Naive thymus-derived CD8-positive, alpha-beta T cell (primary cell): Measurements from ENCODE around the gene SLC5A12. TPM values are rescaled to one million over a fixed set of nuclear protein-coding genes. Genes with fewer than 3 reads are reported as not detected.

Experiments
- ATAC-seq, 2 donors: fragments of 150-1000 bp; cut with Tn5 transposase in 1 of 2; sonication (Bioruptor Pico), chemical (Tn5 transposase) in 1 of 2; 1 replicate in 1 of 2; 2 replicates in 1 of 2; pipeline ENCODE4 v1.10.0; 2021; ENCODE audit warnings: mild to moderate bottlenecking in 2 of 2, moderate library complexity in 2 of 2
- POLR2A ChIA-PET: fragments of 350-600 bp; sonication (Branson Sonifier 250); formaldehyde crosslinking; loops from one replicate; lab custom pipeline; 2021; ENCODE audit warnings: antibody characterized with exemption; lab: Charles Lee
- DNase-seq, 10 donors: peaks; one replicate each; pipeline versions ENCODE4 v3.0.0 to v3.0.0-alpha.2; 2020 to 2022
- H3K27ac Mint-ChIP-seq, 10 donors: one replicate each; pipeline ENCODE4 v1.8.0; 2020 to 2022; ENCODE audit warnings: mild to moderate bottlenecking in 10 of 10, mixed read lengths in 10 of 10, moderate library complexity in 4 of 10, inconsistent platforms in 1 of 10
- H3K27me3 Mint-ChIP-seq, 5 donors: one replicate each; pipeline ENCODE4 v1.8.0; 2021 to 2022; ENCODE audit warnings: mixed read lengths in 5 of 5
- H3K36me3 Mint-ChIP-seq, 3 donors: one replicate each; pipeline ENCODE4 v1.8.0; 2020 to 2022; ENCODE audit warnings: mixed read lengths in 3 of 3, mild to moderate bottlenecking in 2 of 3, inconsistent platforms in 1 of 3
- H3K4me1 Mint-ChIP-seq, 4 donors: one replicate each; pipeline ENCODE4 v1.8.0; 2021 to 2022; ENCODE audit warnings: mixed read lengths in 4 of 4
- H3K4me3 Mint-ChIP-seq, 10 donors: one replicate each; pipeline ENCODE4 v1.8.0; 2020 to 2022; ENCODE audit warnings: mild to moderate bottlenecking in 10 of 10, mixed read lengths in 10 of 10, moderate library complexity in 6 of 10, inconsistent platforms in 1 of 10
- H3K9me3 Mint-ChIP-seq, 9 donors: one replicate each; pipeline ENCODE4 v1.8.0; 2020 to 2022; ENCODE audit warnings: mixed read lengths in 9 of 9, mild to moderate bottlenecking in 3 of 9, inconsistent platforms in 1 of 9, moderate library complexity in 1 of 9
- polyA plus RNA-seq, 3 donors: library from polyadenylated mRNA; unstranded; fragments of 300-500 nt; fragmentation: Illumina TruSeq; gene quantifications; one replicate each; pipeline ENCODE4 v1.2.3, GENCODE V29; 2021
- total RNA-seq, 8 experiments: library from RNA in 2 of 8; stranded (reverse) in 2 of 8; gene quantifications; one replicate each; pipeline ENCODE4 v1.2.3 and lab custom pipeline; 2021 to 2026

The SLC5A12 gene, protein sequence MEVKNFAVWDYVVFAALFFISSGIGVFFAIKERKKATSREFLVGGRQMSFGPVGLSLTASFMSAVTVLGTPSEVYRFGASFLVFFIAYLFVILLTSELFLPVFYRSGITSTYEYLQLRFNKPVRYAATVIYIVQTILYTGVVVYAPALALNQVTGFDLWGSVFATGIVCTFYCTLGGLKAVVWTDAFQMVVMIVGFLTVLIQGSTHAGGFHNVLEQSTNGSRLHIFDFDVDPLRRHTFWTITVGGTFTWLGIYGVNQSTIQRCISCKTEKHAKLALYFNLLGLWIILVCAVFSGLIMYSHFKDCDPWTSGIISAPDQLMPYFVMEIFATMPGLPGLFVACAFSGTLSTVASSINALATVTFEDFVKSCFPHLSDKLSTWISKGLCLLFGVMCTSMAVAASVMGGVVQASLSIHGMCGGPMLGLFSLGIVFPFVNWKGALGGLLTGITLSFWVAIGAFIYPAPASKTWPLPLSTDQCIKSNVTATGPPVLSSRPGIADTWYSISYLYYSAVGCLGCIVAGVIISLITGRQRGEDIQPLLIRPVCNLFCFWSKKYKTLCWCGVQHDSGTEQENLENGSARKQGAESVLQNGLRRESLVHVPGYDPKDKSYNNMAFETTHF
- total RNA-seq (not detected), polyA plus RNA-seq (not detected), total RNA-seq (lab: John Stamatoyannopoulos, UW) (0 reads per million in 6 experiments)

GRCh38 chr11:26721948-26722475 lies at the start of gene SLC5A12:
TSS of gene SLC5A12 (minus strand) at chr11:26722060. CDS start at chr11:26721714, 346 bp downstream.
- Mint-ChIP-seq H3K4me1 (no peaks in the 10 kb centered on the region), H3K27me3 (no peaks in the 10 kb centered on the region), H3K9me3 (peaks cover 0 to 29% (median 5%) of the 10 kb centered on the region in 9 donors), H3K36me3 (no peaks in the 10 kb centered on the region), H3K27ac (peak within 1 kb of the TSS in 1 of 10 donors; percentile 51), H3K4me3 (no peak within 1 kb of the TSS)
- DNase-seq (no peak), ATAC-seq (no peak)
- POLR2A ChIA-PET = no interaction called here

GRCh38 chr11:26769027-26769426 lies 47.2 kb upstream of the SLC5A12 start:
- Mint-ChIP-seq H3K36me3 (no peaks in the 10 kb centered on the region), H3K27me3 (no peaks in the 10 kb centered on the region), H3K4me1 (no peaks in the 10 kb centered on the region), H3K4me3 (no peak overlapping the region), H3K9me3 (peaks cover 0 to 3% (median 0%) of the 10 kb centered on the region in 9 donors), H3K27ac (no peak overlapping the region)
- ATAC-seq (no peak), DNase-seq (no peak)
- POLR2A ChIA-PET = no interaction called here

DNA sequence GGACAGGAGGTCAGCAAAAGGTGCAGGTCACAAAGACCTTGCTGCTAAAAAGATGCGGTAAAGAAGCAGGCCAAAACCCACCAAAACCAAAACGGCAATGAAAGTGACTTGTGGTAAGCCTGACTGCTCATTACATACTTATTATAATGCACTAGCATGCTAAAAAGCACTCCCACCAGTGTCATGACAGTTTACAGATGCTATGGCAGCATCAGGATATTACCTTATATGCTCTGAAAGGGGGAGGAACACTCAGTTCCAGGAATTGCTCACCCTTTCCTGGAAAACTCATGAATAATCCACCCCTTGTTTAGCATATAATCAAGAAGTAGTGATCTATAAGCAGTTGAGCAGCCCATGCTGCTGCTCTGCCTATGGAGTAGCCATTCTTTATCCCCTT lies 45.2 kb upstream of the SLC5A12 start:
- POLR2A ChIA-PET = no interaction called here
- Mint-ChIP-seq H3K27me3 (no peaks in the 10 kb centered on the region), H3K4me3 (no peak overlapping the region), H3K4me1 (no peaks in the 10 kb centered on the region), H3K9me3 (peaks cover 0 to 3% (median 0%) of the 10 kb centered on the region in 9 donors), H3K27ac (no peak overlapping the region), H3K36me3 (no peaks in the 10 kb centered on the region)
- no peak for ATAC-seq
- DNase-seq = no peak

- Mint-ChIP-seq H3K4me3 (no peak overlapping the region), H3K9me3 (peaks cover 0 to 3% (median 0%) of the 10 kb centered on the region in 9 donors), H3K27ac (no peak overlapping the region), H3K27me3 (no peaks in the 10 kb centered on the region), H3K36me3 (no peaks in the 10 kb centered on the region), H3K4me1 (no peaks in the 10 kb centered on the region)
- DNase-seq (no peak), ATAC-seq (no peak)
- POLR2A ChIA-PET = no interaction called here
Measured at GRCh38 chr11:26765323-26765722, 43.5 kb upstream of the SLC5A12 start.

- no peaks in the 10 kb centered on the region for H3K4me1 Mint-ChIP-seq
- no peak overlapping the region for H3K27ac Mint-ChIP-seq
- ATAC-seq (no peak), DNase-seq (no peak)
- no peaks in the 10 kb centered on the region for H3K27me3 Mint-ChIP-seq
- H3K36me3 Mint-ChIP-seq = no peaks in the 10 kb centered on the region
- POLR2A ChIA-PET = no interaction called here
- H3K9me3 Mint-ChIP-seq = peaks cover 0 to 3% (median 0%) of the 10 kb centered on the region in 9 donors
- H3K4me3 Mint-ChIP-seq = no peak overlapping the region
Measured at GRCh38 chr11:26764825-26765224, 43.0 kb upstream of the SLC5A12 start.

DNA sequence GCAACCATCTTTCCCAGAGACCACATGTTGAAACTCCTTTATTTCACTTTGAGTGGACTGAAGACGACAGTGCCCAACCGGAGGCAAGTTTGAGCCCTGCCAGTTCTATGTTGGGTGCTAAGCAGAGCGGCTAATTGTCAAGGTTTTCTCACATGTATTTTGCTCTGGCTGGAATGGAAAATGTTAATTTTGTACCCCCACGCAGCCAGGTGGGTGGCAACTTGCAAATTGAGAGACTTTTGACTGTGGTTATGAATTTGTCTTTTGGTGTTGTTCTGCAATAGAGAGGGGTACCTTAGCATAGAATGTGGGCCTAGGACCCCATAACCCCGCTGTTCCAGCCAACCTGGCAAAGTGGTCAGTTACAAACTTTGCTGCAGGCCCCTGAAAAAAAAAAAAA lies 42.5 kb upstream of the SLC5A12 start:
- H3K9me3 Mint-ChIP-seq = peaks cover 0 to 3% (median 0%) of the 10 kb centered on the region in 9 donors
- DNase-seq = no peak
- no peaks in the 10 kb centered on the region for H3K27me3 Mint-ChIP-seq
- no peak overlapping the region for H3K4me3 Mint-ChIP-seq
- ATAC-seq = no peak
- POLR2A ChIA-PET = no interaction called here
- H3K4me1 Mint-ChIP-seq = no peaks in the 10 kb centered on the region
- H3K27ac Mint-ChIP-seq = no peak overlapping the region
- no peaks in the 10 kb centered on the region for H3K36me3 Mint-ChIP-seq

DNA sequence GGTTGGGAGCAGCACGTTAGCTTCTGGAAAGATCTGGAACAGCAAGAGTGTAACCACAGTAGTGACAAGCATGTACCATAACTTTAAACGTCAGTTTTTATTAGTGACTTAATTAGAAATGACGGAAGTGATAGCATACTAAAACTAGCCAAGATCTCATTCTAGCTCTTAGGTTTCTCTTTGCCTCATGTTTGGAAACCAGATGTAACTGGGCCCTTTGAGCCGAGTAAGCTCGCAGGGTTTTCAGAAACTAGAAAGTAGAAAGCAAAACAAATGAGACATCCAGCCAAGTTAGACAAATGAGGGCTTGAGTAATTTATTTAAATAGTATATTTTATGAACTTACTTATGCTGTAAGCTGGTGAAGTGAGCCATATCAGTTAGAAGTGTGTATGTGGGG lies 40.2 kb upstream of the SLC5A12 start:
- H3K4me1 Mint-ChIP-seq = no peaks in the 10 kb centered on the region
- H3K4me3 Mint-ChIP-seq = no peak overlapping the region
- DNase-seq (no peak), ATAC-seq (no peak)
- peaks cover 0 to 4% (median 0%) of the 10 kb centered on the region in 9 donors for H3K9me3 Mint-ChIP-seq
- POLR2A ChIA-PET = no interaction called here
- no peaks in the 10 kb centered on the region for H3K36me3 Mint-ChIP-seq
- no peaks in the 10 kb centered on the region for H3K27me3 Mint-ChIP-seq
- no peak overlapping the region for H3K27ac Mint-ChIP-seq

DNA sequence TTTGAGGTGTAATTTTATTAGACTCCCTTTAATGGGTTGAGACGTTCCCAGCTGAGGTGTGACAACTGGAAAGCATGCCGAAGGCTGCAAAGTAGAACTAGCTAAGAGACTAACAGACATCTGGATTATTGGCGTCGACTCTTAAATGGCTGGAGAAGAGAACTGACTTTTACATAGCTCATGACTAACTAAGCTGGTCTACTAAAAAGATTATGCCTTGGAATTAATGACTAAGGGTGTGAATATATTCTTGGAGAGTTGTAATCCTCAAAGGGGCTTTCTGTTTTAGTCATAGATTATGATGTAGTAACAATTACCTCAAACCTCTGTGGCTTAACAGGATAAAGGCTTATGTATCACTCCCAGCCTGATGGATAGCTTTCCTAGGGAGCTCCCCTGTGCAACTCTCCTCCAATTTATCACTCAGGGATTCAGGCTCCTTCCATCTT lies 39.5 kb upstream of the SLC5A12 start:
- H3K9me3 Mint-ChIP-seq = peaks cover 0 to 9% (median 0%) of the 10 kb centered on the region in 9 donors
- H3K27ac Mint-ChIP-seq = no peak overlapping the region
- POLR2A ChIA-PET = no interaction called here
- no peaks in the 10 kb centered on the region for H3K36me3 Mint-ChIP-seq
- H3K27me3 Mint-ChIP-seq = no peaks in the 10 kb centered on the region
- no peaks in the 10 kb centered on the region for H3K4me1 Mint-ChIP-seq
- no peak overlapping the region for H3K4me3 Mint-ChIP-seq
- DNase-seq = no peak
- ATAC-seq = no peak

DNA sequence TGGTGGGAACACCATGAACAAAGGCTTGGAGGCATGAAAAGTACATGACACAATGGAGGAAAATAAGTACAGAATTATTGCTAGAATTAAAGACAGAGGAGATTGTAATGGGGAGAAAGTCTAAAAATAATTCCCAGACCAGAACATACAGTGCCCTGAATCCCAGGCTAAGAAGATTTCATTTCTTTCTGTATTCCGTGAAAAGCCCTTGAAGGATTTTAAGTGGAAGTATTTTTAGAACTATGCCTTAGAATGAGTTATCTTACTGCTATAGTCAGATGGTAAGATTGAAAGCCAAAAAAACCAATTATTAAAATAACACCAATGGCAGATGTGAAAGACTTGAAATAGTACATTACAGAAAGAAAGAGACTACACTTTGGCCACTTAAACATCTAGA lies 36.1 kb upstream of the SLC5A12 start:
- peaks cover 0 to 2% (median 0%) of the 10 kb centered on the region in 5 donors for H3K27me3 Mint-ChIP-seq
- no peaks in the 10 kb centered on the region for H3K4me1 Mint-ChIP-seq
- POLR2A ChIA-PET = no interaction called here
- ATAC-seq = no peak
- H3K4me3 Mint-ChIP-seq = no peak overlapping the region
- DNase-seq = no peak
- no peak overlapping the region for H3K27ac Mint-ChIP-seq
- peaks cover 0 to 6% (median 0%) of the 10 kb centered on the region in 9 donors for H3K9me3 Mint-ChIP-seq
- no peaks in the 10 kb centered on the region for H3K36me3 Mint-ChIP-seq

DNA sequence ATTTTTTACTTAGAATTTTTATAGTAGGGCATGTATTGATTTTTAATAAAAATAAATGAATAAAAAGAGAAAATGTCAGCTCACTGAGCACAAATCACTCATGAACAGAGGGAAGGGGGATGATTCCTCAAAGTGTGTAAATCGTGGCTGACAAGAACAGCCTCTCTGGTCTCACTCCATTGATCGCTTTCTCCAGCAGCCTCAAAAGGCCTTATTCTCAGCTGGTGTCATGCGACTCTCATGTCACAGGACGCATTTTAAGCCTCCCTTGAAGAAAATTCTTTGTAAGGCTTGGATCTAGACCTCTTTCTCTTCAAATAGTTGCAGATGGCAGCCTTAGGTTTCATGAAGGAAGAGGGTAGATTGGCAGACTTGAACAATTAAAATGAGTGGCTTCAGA lies 33.9 kb upstream of the SLC5A12 start:
- no peak for DNase-seq
- Mint-ChIP-seq H3K27me3 (peaks cover 0 to 11% (median 0%) of the 10 kb centered on the region in 5 donors), H3K27ac (no peak overlapping the region), H3K4me3 (no peak overlapping the region), H3K9me3 (peaks cover 0 to 6% (median 0%) of the 10 kb centered on the region in 9 donors), H3K4me1 (no peaks in the 10 kb centered on the region), H3K36me3 (no peaks in the 10 kb centered on the region)
- POLR2A ChIA-PET = no interaction called here
- no peak for ATAC-seq

DNA sequence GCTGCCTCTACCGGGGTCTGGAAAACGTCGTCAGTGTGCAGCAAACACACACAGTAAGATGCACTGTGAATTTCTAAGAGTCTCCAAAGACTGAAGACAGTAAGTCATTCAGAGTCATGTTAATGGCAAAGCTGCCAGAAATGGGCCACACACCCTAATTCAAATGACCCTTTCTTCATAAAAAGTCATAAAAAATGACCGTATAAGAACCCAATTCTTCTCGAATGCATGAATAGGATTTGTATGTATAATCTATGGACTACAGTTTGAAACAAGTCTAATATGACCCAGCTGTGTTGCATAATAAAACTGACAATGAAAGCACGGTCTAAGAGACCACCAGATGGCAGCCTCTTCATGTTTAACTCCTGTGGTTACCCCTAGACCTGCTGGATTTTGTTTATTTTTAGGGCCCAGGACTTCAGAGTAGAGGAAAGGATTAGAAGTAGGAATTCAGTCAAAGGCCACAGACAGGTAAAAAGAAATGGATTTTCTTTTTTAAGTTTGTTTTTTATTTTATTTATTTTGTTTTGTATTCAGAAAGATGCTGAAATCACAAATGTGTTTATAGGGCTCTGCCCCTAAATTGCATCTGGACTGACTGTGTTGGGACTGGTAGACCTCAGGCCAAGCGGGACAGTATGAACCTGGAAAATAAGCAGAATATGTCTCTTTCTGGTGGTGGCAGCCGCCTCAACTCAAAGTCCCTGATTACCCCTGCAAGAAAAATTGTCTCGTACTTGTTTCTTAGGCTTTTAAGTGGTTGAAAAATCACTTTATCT lies 32.1 kb upstream of the SLC5A12 start:
- DNase-seq (no peak), ATAC-seq (no peak)
- POLR2A ChIA-PET = no interaction called here
- H3K27me3 Mint-ChIP-seq = peaks cover 0 to 12% (median 0%) of the 10 kb centered on the region in 5 donors
- peaks cover 0 to 6% (median 0%) of the 10 kb centered on the region in 9 donors for H3K9me3 Mint-ChIP-seq
- no peak overlapping the region for H3K4me3 Mint-ChIP-seq
- no peaks in the 10 kb centered on the region for H3K36me3 Mint-ChIP-seq
- no peaks in the 10 kb centered on the region for H3K4me1 Mint-ChIP-seq
- no peak overlapping the region for H3K27ac Mint-ChIP-seq

DNA sequence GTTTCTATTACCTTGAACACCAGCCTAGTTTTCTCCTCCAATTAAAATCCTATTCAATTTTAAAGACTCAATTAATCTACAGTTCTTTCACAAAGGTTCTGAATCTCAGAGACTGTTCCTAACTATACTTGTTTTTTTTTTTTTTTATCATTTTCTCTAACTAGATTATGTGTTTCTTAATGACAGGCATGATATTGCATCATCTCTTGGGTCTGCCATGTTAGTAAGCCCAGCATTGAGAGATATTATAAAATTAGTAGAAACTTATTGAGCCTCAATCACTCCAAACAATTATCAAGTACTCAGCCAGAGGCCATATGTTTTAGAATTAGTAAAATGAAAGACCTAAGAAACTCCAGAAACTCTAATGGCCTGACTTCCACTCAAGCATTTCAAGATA lies 28.1 kb upstream of the SLC5A12 start:
- Mint-ChIP-seq H3K36me3 (no peaks in the 10 kb centered on the region), H3K4me1 (no peaks in the 10 kb centered on the region), H3K9me3 (peaks cover 0 to 4% (median 0%) of the 10 kb centered on the region in 9 donors), H3K27me3 (peaks cover 0 to 12% (median 0%) of the 10 kb centered on the region in 5 donors), H3K27ac (no peak overlapping the region), H3K4me3 (no peak overlapping the region)
- ATAC-seq = no peak
- DNase-seq = no peak
- POLR2A ChIA-PET = no interaction called here
